GM21717 (cell line): Measurements from ENCODE around the gene CAPZA1.
"Not testable (repeated sequence)": the region's sequence is repeated elsewhere in the genome, so short reads cannot be mapped to it uniquely, and the experiment has no call there.

ENCODE experiments used
- ATAC-seq: cut with Tn5 transposase; IDR thresholded peaks from one replicate; pipeline ENCODE4 v1.9.1; 2021; ENCODE audit warnings: mild to moderate bottlenecking, moderate library complexity; ENCODE audit not compliant: unreplicated experiment

CAPZA1 gene

DNA sequence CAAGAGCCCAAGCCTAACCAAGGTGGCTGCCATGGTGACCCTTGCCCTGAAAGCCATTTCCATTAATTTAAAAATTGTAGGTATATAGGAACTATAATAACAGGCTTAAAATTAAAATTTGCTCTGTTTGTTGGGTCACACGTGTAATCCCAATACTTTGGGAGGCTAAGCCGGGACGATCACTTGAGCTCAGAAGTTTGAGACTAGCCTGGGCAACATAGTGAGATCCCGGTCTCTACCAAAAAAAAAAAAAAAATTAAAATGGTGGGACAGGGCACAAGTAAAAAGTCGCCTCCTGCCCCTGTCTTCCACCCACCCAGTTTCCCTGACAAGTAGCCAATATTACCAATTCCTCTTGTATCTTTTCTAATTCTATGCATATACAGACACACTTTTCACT is 6.6 kb downstream of the CAPZA1 start:
- ATAC-seq: no peak

DNA sequence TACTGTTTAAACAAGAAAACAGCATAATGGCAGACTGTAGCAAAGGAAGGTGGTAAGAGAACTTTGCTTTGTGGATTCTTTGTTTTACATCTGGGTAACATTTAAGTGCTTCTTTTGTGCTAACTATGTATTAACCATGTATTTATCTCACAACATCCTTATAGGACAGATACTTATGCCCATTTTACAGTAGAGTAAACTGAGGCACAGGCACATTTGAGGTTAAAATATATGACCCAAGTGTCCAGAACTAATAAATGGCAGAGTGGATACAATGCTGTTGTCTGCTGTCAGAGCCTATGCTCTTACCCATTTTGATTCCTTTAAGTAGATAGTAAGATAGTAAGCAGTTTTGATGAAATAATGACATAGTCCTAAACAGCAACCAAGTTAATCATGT is 7.3 kb downstream of the CAPZA1 start:
- ATAC-seq: no peak

DNA sequence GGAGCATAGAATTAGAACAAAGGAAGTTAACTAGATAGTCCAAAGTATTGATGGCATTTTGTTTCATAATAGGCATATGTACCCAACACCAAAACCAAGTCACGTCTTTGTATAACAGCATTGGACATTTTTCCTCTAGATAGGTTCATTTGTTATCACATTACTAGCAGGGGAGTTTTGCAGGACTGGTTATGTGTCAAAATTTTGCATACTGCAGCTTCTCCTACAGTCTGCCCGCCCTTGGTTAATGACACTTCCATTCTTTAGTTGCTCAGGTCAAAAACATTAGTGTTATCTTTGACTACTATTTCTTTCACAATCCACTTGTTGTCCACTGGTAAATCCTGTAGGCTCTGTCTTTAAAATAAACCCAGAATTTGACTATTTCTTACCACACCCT is 8.9 kb downstream of the CAPZA1 start:
- ATAC-seq: no peak

DNA sequence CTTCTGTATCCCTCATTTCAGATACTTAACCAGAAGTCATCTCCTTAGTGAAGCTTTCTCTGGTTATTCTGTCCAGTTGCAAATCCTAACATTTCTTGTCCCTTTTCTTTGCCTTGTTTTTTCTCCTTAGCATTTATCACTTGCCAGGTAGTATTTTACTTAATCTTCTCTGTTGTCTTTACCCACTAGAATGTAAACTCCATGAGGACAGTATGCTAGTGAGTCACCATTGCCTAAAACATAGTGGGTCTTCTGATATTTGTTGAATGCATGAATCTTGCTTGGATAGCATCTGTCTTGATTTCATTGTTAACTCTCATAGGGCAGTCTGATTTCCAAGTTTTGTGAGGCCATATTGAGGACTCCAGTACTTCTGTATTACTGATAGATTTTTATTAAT is 9.6 kb downstream of the CAPZA1 start:
- ATAC-seq: no peak

DNA sequence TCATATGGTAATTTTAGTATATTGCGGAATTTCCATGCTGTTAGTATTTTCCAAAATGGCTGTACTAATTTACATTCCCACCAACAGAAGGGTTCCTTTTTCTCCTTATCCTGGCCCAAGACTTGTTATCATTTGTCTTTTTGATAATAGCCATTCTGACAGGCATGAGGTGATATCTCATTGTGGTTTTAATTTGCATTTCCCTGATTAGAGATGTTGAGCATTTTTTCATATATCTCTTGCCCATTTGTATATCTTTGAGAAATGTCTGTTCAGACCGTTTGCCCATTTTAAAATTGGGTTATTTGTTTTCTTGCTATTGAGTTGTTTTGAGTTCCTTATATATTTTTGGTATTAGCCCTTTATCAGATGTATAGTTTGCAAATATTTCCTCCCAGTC is 14.0 kb downstream of the CAPZA1 start:
- no peak for ATAC-seq

DNA sequence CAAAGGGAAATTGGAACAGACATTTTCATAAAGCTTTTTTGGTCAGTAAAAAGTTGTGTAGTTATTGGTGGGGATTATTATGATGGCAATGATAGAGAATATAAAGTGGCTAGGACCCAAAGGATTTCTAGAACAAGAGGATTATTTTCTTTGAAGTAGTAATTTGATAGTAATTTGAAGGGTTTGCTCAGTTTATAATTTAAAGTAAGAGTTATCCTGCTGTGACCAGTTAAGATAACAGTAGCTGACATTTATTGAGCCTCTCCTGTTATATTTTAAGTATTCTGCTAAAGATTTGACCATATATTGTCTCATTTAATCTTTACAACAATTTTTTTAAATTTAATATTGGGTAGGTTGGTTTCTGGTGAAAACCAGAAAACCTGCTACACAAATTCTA is 14.7 kb downstream of the CAPZA1 start:
- ATAC-seq: no peak

DNA sequence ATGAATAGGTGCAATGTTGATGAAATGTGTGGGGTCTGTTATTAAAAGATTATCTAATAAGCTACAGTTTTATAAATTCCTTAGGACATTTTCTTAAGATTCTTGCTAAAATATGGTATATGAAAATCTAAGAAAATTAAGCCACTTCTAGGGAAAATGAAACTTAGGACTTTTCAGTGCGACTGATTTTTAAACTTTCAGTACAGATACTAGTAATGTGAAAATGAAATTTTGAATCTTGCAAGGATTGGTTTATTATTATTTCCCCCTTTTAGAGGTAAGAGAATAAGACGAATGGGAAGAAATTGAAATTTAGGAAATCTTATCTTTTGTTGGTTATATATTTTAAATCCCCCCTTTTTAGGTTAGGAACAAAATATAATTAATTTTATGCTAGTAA is 16.4 kb downstream of the CAPZA1 start:
- peak; percentile 11 for ATAC-seq

DNA sequence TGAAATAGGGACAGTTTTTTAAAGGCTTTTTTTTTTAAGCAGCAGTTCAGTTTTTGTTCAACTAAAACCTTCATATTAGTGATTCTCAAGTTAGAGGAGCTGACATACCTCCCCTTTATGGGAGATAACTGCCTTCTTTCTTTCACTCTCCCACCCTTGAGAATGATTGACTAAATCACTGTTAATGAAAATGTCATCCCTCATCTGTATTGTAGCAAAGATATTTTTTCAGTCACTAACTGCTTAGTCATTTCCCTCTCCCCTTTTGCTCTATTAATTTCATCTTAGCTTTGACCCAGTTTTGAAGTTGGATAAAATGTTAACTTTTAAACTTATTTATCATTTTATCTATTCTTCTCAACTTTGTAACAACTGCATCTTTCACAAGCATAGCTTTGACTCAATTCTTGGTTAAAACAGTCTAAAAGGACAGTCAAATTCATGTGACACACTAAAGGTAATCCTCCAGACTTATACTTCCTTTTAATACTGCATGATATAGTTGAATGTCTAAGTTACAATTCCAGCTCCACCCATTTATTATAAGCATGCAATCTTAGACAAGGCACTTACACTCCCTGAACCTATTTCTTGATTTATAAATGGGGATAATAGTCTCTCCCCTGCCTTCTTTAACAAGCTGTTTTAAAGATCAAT is 17.1 kb downstream of the CAPZA1 start:
- ATAC-seq: no peak

DNA sequence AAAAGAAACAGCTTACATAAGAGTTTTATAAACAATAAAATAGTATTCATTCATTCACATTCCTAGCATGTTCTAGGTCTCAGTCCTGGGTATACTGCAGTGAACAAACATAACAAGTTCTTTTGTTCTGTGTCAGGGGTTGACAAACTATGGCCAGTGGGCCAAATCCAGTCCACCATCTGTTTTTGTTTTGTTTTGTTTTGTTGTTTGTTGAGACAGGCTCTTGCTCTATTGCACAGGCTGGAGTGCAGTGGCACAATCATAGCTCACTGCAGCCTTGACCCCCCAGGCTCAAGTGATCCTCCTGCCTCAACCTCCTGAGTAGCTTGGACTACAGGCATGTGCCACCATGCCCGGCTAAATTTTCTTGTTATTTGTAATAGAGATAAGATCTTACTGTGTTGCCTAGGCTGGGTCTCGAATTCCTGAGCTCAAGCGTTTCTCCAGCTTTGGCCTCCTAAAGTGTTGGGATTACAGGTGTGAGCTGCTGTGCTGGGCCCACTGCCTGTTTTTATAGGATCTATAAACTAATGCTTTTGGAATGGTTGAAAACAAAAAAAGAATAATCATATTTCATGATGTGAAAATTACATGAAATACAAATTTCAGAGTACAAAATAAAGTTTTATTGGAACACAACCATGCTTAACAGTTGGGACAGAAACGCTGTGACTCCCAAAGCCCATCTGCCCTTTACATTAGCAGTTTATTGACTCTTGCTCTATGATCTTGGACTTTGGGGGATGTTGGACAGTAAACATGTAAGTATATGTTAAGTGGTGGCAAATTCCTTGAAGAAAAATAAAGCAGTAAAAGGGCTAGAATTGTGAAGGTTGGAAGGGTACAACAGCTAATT is 17.9 kb downstream of the CAPZA1 start:
- no peak for ATAC-seq

DNA sequence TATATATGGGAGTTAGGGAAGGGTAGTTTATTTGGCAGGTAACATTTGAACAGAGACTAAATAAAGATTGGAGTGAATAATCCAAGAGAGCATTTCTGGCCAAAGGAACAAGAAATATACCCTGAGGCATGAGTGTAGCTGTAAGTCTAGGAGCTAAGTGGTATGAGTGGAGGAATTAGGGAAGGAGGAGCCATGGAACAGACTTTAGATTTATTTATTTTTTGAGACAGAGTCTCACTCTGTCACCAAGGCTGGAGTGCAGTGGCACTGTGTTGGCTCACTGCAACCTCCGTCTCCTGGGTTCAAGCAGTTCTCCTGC is 18.4 kb downstream of the CAPZA1 start:
- no peak for ATAC-seq

DNA sequence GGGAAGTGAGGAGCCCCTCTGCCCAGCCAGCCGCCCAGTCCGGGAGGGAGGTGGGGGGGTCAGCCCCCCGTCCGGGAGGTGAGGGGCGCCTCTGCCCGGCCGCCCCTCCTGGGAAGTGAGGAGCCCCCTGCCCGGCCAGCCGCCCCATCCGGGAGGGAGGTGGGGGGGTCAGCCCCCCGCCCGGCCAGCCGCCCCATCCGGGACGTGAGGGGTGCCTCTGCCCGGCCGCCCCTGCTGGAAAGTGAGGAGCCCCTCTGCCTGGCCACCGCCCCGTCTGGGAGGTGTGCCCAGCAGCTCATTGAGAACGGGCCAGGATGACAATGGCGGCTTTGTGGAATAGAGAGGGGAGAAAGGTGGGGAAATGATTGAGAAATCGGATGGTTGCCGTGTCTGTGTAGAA is 20.8 kb downstream of the CAPZA1 start:
- ATAC-seq: not testable (repeated sequence)

DNA sequence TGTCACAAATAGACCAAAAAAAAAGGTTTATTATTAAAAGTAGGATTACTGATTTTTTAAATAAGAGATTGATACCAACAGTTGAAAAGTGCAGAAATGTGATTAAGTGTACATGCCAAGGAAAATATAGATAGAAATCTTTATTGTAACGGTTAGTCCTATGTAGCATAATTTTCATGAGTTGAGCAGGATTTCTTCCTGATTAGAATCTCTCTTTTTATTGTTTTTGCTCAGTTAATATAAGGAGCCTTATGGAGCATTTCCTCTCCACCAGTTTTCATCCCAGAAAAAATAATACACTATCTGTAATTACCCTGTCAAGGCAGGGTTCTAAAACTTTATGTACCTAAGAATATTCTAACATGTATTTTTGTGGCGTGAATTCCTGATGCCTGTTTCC is 23.4 kb downstream of the CAPZA1 start:
- no peak for ATAC-seq

DNA sequence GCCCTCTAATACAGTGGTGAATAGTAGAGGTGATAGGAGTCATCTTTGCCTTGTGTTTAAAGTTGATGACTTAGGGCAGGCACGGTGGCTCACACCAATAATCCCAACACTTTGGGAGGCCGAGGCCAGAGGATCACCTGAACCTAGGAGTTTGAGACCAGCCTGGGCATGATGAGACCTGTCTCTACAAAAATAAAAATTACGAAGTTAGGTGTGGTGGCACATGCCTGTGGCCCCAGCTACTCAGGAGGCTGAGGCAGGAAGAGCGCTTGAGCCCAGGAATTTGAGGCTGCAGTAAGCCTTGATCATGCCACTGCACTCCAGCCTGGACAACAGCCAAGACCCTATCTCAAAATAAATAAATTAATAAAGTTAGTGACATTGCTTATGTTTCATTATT is 26.6 kb downstream of the CAPZA1 start:
- ATAC-seq: no peak

DNA sequence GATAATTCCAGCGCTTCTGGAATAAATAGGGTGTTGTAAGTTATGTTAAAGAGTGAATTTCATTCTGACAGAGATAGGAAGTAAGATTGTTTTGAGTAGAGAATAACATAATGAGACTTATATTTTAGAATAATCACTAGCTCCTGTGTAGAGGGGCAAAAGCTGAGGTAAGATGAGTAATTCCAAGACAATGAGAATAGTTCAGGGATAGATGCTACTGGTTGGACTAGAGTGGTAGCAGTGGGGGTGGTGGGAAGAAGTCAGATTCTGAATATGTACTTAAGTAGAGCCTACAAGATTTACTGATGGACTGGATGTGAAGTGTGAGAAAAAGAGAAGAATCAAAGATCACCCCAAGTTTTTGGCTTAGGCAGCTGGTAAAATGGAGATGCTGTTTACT is 31.6 kb downstream of the CAPZA1 start:
- ATAC-seq: no peak

DNA sequence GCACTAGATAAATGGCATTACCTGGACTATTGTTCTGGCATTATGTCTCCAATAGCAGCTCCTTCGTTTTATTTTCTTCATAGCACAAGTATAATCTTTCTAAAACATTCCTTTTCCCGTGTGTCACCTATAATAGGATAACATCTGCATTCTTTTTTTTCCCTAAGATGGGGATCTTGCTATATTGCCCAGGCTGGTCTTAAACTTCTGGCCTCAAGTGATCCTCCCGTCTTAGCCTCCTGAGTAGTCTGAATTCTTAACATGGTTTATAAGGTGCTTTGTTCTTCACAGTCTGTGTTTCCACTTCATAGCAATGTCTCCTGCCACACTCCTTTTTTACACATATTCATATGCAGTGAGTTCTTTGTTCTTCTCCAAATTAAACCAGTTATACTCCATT is 46.2 kb downstream of the CAPZA1 start:
- ATAC-seq: no peak

DNA sequence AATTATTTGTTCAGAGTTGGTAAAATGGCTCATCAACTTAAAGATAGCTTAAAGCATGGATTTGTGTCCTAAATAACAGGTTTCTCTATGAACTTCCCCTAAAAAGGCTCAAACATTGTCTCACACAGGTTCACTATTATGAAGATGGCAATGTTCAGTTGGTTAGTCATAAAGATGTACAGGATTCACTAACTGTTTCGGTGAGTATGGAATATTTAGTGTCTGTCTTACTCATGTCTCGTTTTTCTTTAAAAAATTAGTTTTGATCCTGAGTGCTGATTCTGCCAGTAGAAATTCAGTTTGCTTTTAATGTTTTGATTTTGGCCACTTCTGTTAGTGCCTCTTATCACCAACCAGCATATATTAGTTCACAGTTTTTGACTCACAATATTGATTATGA is 47.3 kb downstream of the CAPZA1 start:
- ATAC-seq: no peak

DNA sequence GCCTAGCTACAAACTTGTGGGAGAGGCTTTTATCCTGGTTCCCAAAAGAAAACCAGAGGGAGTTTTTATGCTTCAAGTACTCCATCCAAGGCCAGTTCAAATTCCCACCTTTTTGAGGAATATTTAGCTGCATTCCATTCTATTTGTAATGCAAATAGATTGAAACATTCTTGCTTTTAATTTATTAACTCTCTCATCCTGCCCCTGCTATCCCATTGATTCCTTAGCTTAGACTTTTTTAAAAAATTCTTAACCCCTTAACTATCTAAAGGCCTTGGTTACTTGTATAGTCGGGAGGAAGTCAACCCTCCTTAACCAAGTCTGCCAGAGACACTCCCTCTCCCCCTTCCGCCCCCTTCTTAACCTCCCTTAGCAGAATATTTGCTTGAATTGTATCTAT is 52.4 kb downstream of the CAPZA1 start:
- ATAC-seq: no peak

DNA sequence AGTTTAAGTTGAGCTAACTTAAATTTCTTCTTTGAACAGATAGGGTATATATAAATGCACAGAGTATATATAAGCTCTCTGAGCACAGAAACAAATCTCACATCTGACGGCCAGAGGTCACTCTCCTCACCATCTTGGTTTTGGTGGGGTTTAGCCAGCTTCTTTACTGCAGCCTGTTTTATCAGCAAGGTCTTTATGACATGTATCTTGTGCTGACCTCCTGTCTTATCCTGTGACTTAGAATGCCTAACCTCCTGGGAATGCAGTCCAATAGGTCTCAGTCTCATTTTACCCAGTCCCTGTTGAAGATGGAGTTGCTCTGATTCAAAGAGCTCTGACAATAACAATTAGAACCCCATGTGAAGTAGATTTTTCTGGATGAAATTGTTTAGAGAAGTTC is 53.2 kb downstream of the CAPZA1 start:
- ATAC-seq: no peak

DNA sequence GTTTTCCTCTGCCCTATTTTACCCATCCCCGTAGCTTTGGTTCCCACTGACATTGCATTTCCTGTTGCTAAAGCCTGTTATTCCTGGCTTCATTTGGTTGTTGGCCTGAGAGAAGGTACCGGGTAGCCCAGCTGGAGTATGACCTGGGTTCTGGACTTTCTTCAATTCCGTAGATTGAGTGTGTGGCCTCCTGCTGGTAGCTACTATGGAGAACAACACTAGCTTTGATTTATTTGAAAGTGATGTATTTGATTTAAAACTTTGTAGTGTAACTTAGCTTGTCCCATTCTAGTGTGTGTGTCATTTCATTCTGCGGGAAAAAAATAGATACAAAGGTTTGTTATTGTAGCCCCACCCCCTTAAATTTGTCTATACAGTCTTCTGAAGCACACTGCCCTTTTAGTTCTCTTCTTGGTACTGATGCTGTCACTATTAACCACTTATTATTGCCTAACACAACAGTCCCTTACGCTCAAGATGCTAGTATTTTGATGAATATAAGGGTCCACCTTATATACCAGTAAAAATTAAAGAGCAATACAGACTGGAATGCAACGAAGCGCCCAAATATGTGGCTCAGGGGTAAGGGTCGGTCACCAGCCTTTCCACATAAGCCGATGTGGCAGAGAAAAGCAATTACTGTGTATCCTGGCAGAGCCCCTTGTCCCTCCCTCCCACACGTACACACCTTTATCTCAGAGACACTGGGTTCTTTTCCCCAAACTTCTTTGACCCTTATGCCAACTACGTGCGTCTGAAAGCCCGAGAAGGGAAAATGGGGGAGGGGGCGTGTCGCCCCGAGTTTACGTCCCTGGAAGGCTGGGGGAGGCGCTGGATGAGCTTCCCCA is 54.2 kb downstream of the CAPZA1 start:
- no peak for ATAC-seq

DNA sequence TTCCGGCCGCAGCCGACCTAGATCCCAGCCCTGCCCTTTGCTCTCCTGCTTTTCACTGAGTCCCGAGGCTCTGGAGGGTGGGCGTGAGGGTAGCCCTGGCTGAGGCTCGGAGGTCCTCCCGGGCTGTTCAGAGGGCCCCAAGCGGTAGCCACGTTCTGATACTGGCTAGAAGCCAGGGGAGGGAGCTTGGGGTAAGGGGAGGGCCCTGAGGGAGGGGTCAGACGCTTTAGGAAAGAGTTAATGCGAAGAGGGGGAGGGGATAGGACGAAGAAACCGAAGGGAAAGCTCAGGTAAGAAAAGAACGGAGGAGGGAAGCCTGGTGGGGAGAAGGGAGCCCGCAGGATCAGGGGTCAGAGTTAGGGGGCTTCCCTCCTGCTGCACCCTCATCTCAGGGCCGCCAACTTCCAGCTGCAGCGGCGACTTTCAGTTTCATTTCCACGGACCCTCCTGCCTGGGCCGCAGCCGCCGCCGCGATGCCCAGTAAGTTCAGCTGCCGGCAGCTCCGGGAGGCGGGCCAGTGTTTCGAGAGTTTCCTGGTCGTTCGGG is 54.9 kb downstream of the CAPZA1 start, which contains the start of gene MOV10:
TSS of gene MOV10 (plus strand) at position 220 of the 546 bp plus-strand sequence. CDS start at position 474, 254 bp downstream.
- peak; percentile 56 for ATAC-seq

DNA sequence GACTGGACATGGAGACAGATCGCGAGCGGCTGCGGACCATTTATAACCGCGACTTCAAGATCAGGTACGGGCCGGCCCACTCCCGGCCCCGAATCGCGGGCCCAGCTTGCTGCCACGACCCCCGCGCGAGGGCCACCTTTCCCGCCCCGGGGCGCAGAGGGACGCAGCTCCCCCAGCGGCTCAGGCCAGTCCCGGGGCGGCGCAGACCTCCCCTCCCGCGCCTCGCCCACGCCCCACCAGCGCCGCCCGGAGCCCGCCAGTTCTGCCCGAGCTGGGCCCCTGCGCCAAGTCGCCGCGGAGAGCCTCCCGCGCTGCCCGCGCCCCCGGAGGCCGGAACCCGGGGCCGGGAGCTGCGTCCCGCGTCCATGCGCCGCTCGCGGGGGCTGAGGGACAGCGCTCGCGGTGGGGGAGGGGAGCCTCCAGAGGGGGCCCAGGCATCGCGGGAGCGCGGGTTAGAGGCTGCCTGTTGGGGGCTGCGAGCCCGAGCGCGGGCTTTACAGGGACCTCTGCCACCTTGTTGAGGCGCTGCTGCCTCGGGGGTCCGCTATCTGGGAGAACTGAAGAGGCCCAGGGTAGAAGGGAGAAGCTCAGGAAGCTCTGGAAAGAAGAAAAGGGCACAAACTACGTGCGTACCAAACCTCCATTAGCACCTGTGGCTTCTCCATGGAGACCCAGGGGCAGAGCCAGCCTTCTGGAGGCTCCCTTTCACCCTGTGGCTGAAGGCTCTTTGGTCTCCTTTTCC is 55.5 kb downstream of the CAPZA1 start:
- peak; percentile 35 for ATAC-seq
